Lung (tissue), 12 donors: ENCODE data around the gene FBXO11. TPM values are rescaled to one million over a fixed set of nuclear protein-coding genes. Genes with fewer than 3 reads are reported as not detected.

Experiments
- ATAC-seq: fragments of 200-7000 bp; cut with Tn5 transposase; one replicate; pipeline ENCODE4 v1.9.1; 2020; ENCODE audit warnings: moderate number of reproducible peaks; ENCODE audit not compliant: insufficient read depth, low FRiP score
- DNase-seq, 3 donors: peaks; one replicate each; pipeline ENCODE4 v3.0.0-alpha.2; 2013 to 2017
- H3K27ac ChIP-seq, 2 donors: one replicate each; pipeline ENCODE4 v1.5.1; 2013; ENCODE audit warnings: mild to moderate bottlenecking in 2 of 2, moderate library complexity in 2 of 2, control low read depth in 1 of 2, inconsistent platforms in 1 of 2, low read depth in 1 of 2, low read length in 1 of 2
- H3K27me3 ChIP-seq, 3 donors: one replicate each; pipeline ENCODE4 v1.5.1; 2013; ENCODE audit warnings: low read length in 2 of 3; ENCODE audit not compliant: control insufficient read depth in 3 of 3, insufficient read depth in 3 of 3
- H3K36me3 ChIP-seq, 4 donors: one replicate each; pipeline ENCODE4 v1.5.1; 2013; ENCODE audit warnings: low read length in 4 of 4, mild to moderate bottlenecking in 1 of 4, moderate library complexity in 1 of 4; ENCODE audit not compliant: control insufficient read depth in 4 of 4, insufficient read depth in 4 of 4
- H3K4me1 ChIP-seq, 5 donors: one replicate each; pipeline ENCODE4 v1.5.1; 2013; ENCODE audit warnings: low read length in 5 of 5, mild to moderate bottlenecking in 2 of 5, moderate library complexity in 1 of 5; ENCODE audit not compliant: control insufficient read depth in 5 of 5, insufficient read depth in 5 of 5
- H3K4me3 ChIP-seq: one replicate; pipeline ENCODE4 v1.5.1; 2013; ENCODE audit warnings: mild to moderate bottlenecking, control low read depth, moderate library complexity
- H3K9ac ChIP-seq, 2 donors: one replicate each; pipeline ENCODE4 v1.5.1; 2013; ENCODE audit warnings: low read length in 2 of 2, control low read depth in 1 of 2; ENCODE audit not compliant: insufficient read depth in 1 of 2
- H3K9me3 ChIP-seq, 4 donors: one replicate each; pipeline ENCODE4 v1.5.1; 2013; ENCODE audit warnings: low read length in 3 of 4, mild to moderate bottlenecking in 1 of 4, moderate library complexity in 1 of 4; ENCODE audit not compliant: control insufficient read depth in 4 of 4, insufficient read depth in 3 of 4
- CTCF ChIP-seq: IDR thresholded peaks from 2 replicates; pipeline ENCODE4 v1.5.1; 2012; ENCODE audit warnings: mild to moderate bottlenecking; ENCODE audit errors: control extremely low read depth, extremely low read depth
- WGBS, 2 donors: extraction: QIAGEN DNeasy Blood & Tissue Kit; methylation state at CpG; one replicate each; pipeline ENCODE4 v1.1.7; 2013; 5-methylcytosine and 5-hydroxymethylcytosine counted together
- polyA plus RNA-seq, 2 donors: library from polyadenylated mRNA; stranded (reverse); fragments of 200-250 nt; gene quantifications; one replicate each; pipeline ENCODE4 v1.2.1, GENCODE V29; 2013
- total RNA-seq, 2 donors: library from RNA; depleted of rRNA in 1 of 2; stranded (reverse); fragments of >200 nt in 1 of 2; gene quantifications; one replicate each; pipeline ENCODE4 v1.2.1, GENCODE V29; 2014 to 2021
- donor health status: control.
- donor health status: control.
- donor health status: Bipolar disorder and iron deficiency.
- donor health status: healthy.
- donor health status: DM: yes; HTN: yes; CAD: no.

Gene FBXO11
- total and polyA plus RNA-seq, 4 donors = 21.9 to 157 (median 42.8) TPM

- no peak overlapping the region for H3K4me3 ChIP-seq
- 92 to 94% methylated on average over 4 of the region's 4 CpGs for WGBS, 2 donors
- TF ChIP-seq CTCF = no peak
- H3K36me3 ChIP-seq = peaks cover 13 to 16% (median 15%) of the 10 kb centered on the region in 4 donors
- no peak overlapping the region for H3K9ac ChIP-seq
- peaks cover 0 to 6% (median 0%) of the 10 kb centered on the region in 5 donors for H3K4me1 ChIP-seq
- ATAC-seq = no peak
- no peaks in the 10 kb centered on the region for H3K9me3 ChIP-seq
- H3K27me3 ChIP-seq = no peaks in the 10 kb centered on the region
- no peak overlapping the region for H3K27ac ChIP-seq
- no peak for DNase-seq
These were observed 67.6 kb downstream of the FBXO11 start for GRCh38 chr2:47838686-47839085.

- peaks cover 0 to 6% (median 0%) of the 10 kb centered on the region in 5 donors for H3K4me1 ChIP-seq
- no peak overlapping the region for H3K4me3 ChIP-seq
- WGBS, 2 donors = 100% methylated on average over 1 of the region's 1 CpG
- no peaks in the 10 kb centered on the region for H3K27me3 ChIP-seq
- H3K27ac ChIP-seq = no peak overlapping the region
- H3K9ac ChIP-seq = no peak overlapping the region
- DNase-seq (no peak), ATAC-seq (no peak)
- H3K36me3 ChIP-seq = peaks cover 14 to 17% (median 16%) of the 10 kb centered on the region in 4 donors
- TF ChIP-seq CTCF = no peak
- H3K9me3 ChIP-seq = no peaks in the 10 kb centered on the region
These were observed 68.0 kb downstream of the FBXO11 start for GRCh38 chr2:47838249-47838648.

GRCh38 chr2:47833516-47833968 lies 72.8 kb downstream of the FBXO11 start:
- Histone ChIP-seq H3K9ac (no peak overlapping the region), H3K36me3 (peaks cover 15 to 30% (median 20%) of the 10 kb centered on the region in 4 donors), H3K27me3 (no peaks in the 10 kb centered on the region), H3K4me1 (no peaks in the 10 kb centered on the region), H3K4me3 (no peak overlapping the region), H3K9me3 (no peaks in the 10 kb centered on the region), H3K27ac (no peak overlapping the region)
- 90 to 94% methylated on average over 2 of the region's 2 CpGs for WGBS, 2 donors
- ATAC-seq (no peak), DNase-seq (no peak)
- TF ChIP-seq CTCF = no peak

GRCh38 chr2:47822518-47822917 lies 83.8 kb downstream of the FBXO11 start:
- no peak for DNase-seq
- no peak overlapping the region for H3K9ac ChIP-seq
- H3K4me1 ChIP-seq = peaks cover 0 to 1% (median 0%) of the 10 kb centered on the region in 5 donors
- peaks cover 13 to 40% (median 27%) of the 10 kb centered on the region in 4 donors for H3K36me3 ChIP-seq
- no peak for TF ChIP-seq CTCF
- H3K27me3 ChIP-seq = no peaks in the 10 kb centered on the region
- H3K4me3 ChIP-seq = no peak overlapping the region
- H3K9me3 ChIP-seq = no peaks in the 10 kb centered on the region
- ATAC-seq = no peak
- no peak overlapping the region for H3K27ac ChIP-seq
